ENCODE measurements around the gene MVB12B.

The MVB12B gene

DNA sequence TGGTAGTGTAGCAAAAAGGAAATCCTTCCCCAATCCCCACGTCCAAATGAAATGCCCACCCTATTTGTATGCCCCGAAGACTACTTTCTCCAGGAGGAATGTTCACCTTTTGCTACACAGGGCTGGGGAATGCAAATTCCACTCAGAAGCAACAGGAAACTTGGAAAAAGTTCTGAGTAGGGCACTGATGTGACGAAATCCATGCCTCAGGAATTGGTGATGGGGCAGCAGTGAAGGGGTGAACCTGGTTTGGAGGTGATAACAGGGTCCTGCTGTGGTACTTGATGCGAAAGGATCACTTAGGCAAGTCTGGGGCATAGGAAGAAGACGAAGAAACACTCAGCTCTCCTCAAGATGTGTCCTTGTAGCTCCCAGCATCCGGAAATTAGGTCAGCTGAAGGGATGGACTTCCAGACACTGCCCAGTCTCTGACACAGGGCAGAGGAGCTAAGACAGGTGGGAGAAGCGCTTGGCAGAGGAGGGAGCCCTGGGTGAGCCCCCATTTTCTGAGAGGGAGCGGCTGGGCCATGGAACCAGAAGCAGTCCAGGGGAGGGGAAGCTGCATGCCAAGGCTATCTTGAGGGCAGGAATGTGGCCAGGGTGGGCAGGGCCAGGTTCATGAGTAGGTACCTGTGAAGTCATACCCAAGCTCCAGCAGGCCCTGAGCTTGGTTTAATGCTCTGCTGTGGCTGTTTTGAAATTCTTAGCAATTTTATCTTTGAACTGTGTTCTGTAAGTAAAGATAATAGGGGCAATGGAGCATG lies 22.2 kb upstream of the MVB12B start:
- no peak for DNase-seq

DNA sequence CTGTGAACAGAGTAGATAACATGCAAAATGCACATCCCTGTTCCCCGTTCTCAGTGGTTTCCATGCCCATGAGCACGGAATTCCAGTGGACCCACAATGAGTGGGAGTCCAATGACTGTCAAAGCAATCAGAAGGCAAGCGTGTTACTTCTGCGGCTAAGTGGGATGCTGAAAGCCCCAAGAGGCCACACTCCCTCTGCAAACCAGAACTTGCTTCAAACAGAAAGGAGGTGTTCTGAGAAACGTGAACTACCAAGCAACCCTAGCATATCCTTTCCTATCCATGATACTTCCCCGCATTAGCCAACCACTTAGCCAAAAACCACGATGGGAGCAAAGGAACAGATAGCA lies 21.7 kb upstream of the MVB12B start:
- DNase-seq: no peak

DNA sequence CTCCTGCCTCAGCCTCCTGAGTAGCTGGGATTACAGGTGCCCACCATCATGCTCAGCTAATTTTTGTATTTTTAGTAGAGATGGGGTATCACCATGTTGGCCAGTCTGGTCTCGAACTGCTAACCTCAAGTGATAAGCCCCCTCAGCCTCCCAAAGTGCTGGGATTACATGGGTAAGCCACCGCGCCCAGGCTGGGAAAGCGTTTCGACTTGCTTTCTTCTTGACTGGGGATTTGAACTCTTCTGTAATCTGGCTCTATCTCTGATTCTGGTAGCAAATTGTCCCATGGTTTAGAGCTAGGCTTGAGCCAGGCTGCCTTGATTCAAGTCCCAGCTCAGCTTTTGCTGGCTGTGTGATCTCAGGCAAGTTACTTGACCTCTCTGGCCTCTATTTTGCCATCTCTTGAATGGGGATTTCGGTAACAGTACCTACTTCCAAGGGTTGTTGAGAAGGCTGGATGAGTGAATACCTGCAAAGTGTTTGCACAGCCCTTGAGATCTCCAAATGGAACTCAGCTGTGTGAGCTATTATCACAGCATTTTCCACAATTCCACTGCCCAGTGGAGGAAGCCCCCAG lies 20.5 kb upstream of the MVB12B start:
- DNase-seq: no peak

DNA sequence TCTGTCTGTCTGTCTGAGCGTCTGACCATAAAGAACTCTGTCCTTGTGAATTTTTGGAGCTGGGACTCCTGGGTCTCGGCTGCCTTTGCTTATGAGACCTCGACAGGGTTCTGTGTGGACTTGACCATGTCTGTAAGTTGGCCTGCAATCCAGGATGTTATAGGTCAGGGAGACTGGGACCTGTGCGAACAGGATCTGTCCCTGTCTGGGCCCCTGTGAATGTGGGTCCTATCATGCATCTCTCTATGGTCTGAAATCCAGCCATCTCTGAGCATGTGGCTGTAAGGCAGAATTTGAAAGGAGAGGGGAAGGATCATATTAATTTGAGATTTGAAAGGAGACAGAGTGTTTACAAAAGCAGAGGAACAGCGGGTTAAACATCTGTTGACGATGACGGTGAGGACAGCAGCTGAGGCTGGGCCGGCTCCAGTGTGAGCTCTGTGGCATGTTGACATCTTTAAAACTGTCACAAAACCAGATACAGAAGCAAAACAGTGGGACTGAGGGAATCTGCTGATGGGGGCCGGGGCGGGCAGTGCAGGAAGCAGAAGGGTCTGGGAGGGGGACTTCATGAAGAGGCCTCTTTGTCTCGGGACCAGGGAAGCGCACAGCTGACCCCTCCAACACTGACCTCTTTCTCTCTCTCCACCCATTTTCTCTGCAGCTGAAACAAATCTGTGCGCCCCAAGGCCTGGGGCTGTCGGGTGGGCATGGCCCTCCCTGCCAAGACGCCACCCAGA lies 19.1 kb upstream of the MVB12B start:
- DNase-seq: no peak

DNA sequence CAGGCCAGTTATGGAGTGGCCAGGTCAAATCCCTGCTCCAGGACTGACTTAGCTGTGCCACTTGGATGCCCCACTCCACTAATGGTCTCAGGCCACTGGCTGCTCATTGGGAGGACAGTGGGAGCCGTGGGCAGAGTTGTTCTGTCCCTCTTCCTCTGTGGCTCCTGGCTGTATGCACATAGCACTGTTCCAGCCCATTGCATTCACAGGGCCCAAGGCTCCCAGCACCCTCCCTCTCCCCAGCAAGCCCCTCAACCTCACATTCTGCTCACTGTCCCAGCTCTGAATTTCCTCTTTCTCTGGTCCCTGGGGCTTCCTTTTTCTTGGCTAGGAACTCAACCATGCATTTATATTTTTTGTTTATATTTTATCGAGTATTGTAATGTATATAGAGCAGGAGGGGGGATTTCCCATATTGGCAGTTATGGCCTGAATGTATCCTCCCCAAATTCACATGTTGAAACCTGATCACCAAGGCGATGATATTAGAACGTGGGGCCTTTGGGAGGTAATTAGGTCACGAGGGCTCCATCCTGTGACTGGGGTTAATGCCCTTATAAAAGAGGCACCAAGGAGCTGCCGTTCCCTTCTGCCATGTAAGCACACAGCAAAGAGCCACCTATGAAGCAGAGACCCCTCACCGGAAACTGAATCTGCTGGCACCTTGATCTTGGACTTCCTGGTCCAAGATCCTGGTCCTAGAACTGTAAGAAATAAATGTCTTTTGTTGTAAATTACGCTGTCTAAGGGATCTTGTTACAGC lies 17.0 kb upstream of the MVB12B start:
- no peak for DNase-seq

DNA sequence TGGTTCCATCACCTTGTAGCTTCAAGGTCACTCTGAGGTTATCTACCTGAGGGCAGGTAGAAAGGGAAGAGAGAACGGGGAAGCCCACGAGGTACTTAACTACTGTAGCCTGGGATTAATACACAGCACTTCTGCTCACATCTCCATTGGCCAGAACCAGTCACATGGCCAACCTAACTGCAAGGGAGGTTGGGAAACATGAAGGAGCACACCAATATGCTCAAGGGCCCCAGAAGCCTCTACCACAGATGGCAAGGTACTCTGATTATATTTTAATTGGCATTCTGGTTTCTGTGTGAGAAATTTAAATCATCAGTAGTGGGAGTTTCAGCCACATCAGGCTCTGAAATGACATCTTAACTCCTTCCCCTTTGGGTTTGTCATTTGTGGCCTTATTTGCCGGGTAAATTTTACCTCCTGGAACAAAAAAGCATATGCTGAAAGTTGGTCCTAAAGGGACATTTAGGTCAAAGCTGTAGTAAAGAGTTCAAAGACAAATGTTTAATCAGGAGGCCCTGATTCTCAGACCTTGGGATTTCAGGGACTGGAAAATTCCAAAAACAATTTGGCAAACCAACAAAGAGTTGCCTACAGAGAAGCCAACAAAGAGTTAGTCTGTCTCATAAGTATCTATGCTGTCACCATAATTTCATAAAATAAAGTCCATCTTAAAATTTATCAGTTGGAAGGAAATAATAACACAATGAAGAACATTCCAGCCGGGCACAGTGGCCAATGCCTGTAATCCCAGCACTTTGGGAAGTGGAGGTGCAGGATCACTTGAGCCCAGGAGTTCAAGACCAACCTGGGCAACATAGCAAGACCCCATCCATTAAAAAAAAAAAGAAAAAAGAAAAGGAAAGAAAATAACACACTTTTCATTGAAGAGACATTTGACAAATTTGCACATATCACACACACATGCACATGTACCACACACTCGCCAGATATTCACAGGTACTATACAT lies 13.8 kb upstream of the MVB12B start:
- DNase-seq: no peak

DNA sequence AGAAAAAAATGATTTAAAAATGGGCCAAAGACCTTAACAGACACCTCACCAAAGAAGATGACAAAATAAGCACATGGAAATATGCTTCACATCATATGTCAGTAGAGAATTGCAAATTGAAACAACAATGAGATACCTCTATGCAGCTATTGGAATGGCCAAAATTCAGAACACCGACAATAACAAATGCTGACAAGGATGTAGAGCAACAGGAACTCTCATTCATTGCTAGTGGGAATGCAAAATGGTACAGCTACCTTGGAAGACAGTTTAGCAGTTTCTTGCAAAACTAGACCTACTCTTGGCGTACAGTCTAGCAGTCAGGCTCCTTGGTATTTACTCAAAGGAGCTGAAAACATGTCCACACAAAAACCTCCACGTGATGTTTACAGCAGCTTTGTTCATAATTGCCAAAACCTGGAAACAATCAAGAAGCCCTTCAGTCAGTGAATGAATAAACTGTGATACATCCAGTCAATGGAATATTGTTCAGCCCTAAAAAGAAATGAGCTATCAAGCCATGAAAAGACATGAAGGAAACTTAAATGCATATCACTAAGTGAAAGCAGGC lies 10.5 kb upstream of the MVB12B start:
- DNase-seq: no peak

DNA sequence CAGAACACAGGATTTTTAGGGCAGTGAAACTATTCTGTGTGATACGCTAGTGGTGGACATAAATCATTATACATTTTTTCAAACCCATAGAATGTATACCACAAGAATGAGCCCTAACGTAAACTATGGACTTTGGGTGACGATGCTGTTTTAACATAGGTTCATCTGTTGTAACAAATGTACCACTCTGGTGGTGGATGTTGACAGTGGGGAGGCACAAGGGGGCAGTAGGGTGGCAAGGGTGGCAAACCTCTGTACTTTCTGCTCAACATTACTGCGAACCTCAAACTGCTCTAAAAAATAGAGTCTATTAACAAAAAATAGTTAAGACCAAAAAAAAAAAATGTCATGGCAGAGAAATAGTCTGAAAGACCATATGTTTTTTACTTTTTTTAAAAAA lies 9.1 kb upstream of the MVB12B start:
- no peak for DNase-seq

DNA sequence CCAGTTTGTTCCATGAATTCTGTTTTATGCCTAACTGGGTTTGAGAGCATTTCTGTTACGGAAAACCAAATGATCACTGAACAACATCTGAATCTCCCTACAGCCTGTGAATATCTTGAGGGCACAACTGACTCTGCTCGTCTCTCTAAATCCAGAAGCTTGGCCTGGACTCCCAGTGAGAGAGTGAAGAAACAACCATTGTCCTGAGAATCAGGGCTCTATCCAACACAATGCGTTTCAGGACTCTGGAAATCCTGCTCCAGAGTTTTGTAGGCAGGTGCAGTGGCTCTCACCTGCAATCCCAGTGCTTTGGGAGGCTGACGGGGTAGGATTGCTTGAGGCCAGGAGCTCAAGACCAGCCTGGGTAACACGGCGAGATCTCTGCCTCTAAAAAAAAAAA lies 7.8 kb upstream of the MVB12B start:
- no peak for DNase-seq

DNA sequence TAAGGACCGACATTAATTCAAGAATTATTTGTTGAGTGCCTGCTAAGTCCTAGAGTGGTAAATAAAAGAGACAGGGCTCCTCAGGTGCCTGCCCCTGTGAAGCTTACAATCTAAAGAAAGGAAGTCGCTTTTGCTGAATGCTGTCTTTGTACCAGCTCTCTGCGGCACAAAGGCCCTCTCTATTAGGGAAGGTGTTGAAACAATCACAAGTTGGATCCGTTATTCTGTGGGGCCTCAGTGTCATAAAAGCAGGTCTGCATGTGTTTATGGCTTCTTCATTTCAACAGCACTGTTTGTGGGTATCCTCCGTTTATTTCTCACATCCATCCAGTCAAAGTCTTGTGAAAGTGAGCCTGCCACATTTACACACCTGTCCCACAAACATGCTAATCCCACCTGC lies 7.0 kb upstream of the MVB12B start:
- no peak for DNase-seq

DNA sequence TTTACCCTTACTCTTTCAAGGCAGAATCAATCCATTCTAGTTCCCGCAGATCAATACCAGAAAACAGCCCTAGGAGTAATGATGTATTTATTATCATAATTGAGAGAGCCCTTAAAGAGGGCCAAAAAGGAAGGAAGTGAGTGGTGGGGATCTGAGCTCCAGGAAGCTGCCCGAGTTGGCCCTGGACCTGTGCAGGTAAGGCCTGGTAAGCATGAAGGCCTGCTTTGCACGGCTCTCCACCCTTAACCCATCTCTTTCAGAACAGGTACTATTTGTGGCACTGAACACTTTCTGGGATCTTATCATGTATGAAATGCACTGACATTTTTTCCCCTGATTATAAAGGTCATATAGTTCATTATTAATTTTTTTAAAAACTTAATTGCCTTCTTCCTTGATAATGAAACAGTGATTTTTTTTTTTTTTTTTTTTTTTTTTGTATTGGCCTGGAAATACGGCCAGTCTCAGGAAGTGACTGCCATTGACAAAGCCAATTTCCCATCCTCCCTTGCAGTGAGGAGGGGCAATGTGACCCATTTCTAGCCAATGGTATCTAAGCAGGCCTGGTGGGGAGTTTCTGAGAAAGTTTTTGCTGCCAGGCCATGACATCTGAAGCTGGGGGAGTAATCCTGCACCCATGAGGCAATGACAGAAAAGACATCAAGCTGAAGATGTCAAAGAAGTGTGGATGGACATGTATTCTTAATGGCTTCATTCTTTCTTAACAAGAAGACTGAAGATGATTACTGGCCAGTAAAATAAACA lies 6.3 kb upstream of the MVB12B start:
- no peak for DNase-seq

DNA sequence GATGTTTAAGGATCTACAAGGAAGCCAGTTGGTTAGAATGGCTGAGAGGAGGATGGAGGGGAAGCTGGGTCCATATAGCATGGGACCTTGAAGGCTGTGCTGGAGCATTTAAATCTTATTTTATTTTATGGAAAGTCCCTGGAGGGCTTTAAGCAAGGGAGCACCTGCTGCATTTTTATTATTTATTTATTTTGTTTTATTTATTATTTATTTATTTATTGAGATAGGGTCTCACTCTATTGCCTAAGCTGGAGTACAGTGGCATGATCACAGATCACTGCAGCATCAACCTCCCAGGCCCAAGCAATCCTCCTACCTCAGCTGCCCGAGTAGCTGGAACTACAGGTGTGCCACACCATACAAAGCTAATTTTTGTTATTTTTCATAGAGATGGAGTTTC lies 4.9 kb upstream of the MVB12B start:
- no peak for DNase-seq

DNA sequence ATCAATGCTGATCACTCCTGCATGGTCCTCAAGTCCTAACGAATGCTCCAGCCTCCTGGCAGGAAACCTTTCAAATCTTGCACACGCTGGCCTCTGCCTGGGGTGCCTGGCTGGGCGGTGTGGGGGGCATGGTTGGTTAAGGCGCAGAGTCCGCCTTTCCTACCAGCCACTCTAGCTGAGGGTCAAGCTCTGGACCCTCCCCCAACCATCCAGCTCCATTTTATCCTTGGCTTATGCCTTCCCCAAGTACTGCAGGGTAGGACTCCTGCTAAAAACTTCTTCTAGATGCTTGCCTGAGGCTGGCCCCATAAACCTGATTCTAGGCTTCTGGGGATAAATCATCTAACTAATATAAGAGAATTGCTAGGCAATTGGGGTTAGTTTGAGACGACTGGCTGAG lies 808 bp upstream of the MVB12B start:
- no peak for DNase-seq

DNA sequence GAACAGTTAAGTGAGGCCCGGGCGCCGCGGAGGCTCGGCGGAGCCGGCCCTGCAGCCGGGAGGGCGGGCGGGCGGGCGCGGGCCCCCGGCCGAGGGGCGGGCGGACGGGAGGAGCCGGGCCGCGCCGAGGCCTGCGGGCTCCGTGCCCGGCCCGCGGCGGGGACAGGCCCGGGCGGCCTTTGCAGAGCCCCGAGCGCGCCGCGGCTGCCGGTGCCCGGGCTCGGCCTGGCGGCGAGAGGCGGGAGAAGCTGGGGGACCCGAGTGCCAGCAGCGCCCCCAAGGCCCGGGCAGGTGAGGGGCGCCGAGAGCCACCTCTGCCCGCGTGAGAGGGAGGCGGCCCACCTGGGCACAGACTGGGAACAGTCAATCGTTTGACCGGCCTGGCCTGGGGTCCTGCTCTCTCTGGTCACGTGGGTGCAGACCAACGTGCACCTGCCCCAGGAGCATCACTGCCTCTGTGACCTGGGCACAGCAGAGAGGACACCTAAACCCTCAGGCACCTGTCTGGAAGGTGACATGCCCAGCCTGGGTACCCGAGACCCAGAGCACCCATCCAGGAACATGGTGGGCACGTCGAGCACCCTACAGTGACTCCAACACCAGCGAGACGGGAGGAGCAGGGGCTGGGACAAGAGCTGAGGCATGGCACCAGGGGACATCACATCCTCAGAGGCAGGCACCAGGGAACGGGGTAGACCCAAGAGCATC lies 531 bp downstream of the MVB12B start:
- DNase-seq: peak; percentile 38

DNA sequence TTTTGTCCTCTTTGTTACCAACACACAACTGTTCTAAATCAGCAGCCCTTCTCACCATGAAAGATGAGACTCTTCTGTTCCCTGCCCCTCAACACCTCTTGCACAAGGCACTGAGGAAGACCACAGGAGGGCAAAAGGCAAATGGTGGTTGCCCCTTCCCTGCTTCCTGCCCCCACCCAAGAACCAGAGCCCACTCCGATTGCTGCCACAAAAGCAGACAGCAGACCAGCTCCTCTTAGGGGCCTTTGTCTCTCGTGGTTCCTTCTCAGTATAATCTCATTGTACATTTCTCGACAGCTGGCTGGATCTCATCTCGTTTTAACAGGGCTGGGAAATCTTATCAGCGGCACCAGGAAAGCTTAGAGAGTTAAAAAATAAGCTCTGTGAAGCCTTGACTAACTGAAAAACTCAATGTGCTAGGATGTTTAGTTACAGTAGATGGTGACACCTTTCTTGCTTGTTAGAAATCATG lies 1.1 kb downstream of the MVB12B start:
- no peak for DNase-seq

DNA sequence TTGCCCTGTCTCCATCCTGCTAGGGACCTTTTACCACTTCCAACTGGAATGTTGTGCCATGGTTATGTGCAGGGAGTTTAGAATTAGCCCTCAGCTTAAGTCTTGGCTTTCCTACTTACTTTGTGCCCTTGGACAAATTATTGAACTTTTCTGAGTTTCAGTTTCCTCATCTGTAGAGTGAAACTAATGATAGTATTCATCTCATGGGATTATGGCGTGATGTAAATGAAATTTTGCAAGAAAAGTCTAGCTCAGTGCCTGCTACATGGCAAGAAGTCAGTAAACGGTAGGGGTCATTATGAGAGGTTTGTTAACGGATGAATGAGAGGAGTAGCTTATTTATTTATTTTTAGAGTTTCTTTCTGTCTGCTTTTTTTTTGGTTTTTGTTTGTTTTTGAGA lies 1.8 kb downstream of the MVB12B start:
- DNase-seq: no peak

DNA sequence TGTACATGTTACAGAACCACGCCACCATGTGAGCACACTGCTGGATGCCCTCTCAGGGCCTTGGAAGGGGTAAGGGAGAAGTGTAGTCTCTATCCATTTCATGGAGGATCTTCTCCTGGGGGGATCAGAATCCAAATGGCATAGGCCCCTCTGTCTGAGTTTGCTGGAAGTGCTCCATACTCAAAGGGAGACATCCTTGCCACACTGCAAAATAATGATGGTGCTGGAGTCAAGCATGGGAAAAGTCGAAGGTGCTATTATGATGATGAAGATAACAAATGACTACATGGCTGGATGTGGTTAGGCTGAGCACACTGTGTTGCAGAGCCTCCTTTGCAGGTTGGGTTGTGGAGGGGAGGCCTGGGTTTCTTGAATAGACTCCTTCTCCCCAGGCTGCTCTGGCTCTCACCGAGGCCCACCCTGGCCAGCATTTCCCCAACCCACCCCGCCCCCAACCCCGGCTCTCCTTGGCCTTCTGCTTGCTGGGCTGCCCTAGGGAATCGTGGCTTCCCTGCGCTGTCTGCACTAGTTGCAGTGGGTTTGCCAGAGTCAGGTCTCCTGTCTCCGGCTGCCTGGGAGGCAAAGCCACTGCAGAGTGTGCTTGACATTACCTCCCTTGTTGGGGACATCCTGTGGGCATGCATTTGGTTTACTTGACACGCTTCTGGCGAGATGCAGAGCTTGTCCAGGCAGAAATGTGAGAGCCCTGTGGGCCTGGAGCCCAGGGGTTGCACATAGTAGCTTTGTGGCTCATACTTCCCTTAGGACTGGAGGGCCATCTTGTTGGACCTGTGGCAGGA lies 3.0 kb downstream of the MVB12B start:
- peak; percentile 31 for DNase-seq

DNA sequence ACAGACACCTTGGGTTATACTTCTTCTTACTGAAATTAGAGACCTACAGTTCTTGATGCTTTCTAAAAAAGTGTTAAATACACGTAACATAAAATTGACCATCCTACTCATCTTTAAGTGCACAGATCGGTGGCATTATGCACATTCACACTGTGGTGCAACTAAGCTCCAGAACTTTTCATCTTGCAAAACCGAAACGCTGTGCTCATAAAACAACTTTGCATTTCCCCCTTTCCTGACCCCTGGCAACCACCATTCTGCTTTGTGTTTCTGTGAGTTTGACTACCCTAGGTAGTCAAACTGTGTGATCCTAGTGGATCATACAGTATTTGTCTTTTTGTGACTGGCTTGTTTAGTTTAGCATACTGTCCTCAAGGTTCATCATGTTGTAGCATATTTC lies 3.9 kb downstream of the MVB12B start:
- DNase-seq: no peak

DNA sequence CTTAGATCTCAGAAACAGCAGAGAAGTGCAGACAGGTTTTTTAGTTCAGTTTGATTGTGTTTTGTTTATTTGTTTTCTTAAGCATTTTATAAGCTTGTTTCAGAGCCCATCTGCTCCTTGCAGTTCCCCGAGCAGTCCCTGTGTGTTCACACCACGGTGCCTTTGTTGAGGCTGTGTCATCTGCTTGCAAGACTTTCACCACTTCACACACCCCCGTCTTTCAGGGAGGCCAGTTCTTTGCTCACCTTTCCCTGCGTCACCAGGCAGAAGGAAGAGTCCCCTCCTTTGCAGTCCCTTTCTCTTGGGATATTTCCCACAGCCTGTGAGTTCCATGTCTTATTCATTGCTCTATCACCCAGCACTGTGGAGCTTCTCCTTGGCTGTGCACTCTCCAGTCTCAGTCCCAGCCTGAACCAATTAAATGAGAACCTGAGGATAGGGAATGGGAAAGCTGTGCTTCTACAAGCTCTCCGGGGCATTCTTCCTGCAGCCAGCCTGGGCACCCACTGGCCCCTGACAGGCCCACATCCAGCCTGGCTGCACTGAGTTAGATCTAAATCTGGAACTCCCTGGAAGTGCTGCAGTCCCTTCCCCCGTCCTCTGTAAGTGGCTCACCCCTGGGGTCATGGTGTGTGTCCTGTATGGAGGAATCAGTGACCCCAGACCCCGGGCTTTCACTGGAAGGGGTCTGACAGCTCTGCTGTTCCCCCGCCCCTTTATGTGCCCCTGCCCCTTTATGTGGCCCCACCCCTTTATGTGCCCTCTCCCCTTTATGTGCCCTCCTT lies 5.5 kb downstream of the MVB12B start:
- DNase-seq: no peak
